IMR-90 (cell line): ENCODE results near the gene TLK2. TPM values are rescaled to one million over a fixed set of nuclear protein-coding genes. Genes with fewer than 3 reads are reported as not detected.
"Not testable (repeated sequence)": the region's sequence is repeated elsewhere in the genome, so short reads cannot be mapped to it uniquely, and the experiment has no call there.

Experiments
- ATAC-seq: fragments of 200-7000 bp; cut with Tn5 transposase; 2 replicates; pipeline ENCODE4 v1.9.1; 2020; ENCODE audit warnings: low read depth, mild to moderate bottlenecking, moderate library complexity
- BruUV-seq: library from RNA; stranded (reverse); fragments of 400-500 nt; replicated peaks from 2 replicates; lab custom pipeline; 2021; lab: Mats Ljungman, UMichigan
- CTCF ChIA-PET: fragments of 300-600 bp; formaldehyde crosslinking; extraction: SDS; loops from one replicate; lab custom pipeline; 2021; ENCODE audit warnings: antibody characterized with exemption; lab: Yijun Ruan, JAX
- POLR2A ChIA-PET: fragments of 300-600 bp; sonication (Branson Sonifier 250); formaldehyde crosslinking; loops from one replicate; lab custom pipeline; 2022; ENCODE audit warnings: antibody characterized with exemption; ENCODE audit not compliant: unreplicated experiment; lab: Charles Lee
- DNase-seq: peaks from one replicate; pipeline ENCODE4 v3.0.0; 2013
- H2AFZ ChIP-seq: replicated peaks from 2 replicates; pipeline ENCODE3; 2013; ENCODE audit warnings: low read length, mild to moderate bottlenecking; ENCODE audit not compliant: poor library complexity
- H2AK5ac ChIP-seq: 2 replicates; pipeline ENCODE4 v1.6.1; 2013; ENCODE audit warnings: low read depth, low read length, inconsistent platforms
- H2AK9ac ChIP-seq: replicated peaks from 2 replicates; pipeline ENCODE3; 2013; ENCODE audit warnings: mild to moderate bottlenecking, low read depth, low read length, moderate library complexity; ENCODE audit not compliant: poor library complexity
- H2BK120ac ChIP-seq: 2 replicates; pipeline ENCODE4 v1.6.1; 2013; ENCODE audit warnings: low read depth, low read length, inconsistent platforms
- H2BK15ac ChIP-seq: 3 replicates; pipeline ENCODE4 v1.6.1; 2013; ENCODE audit warnings: low read depth, low read length, inconsistent platforms
- H2BK20ac ChIP-seq: 2 replicates; pipeline ENCODE4 v1.6.1; 2013; ENCODE audit warnings: low read depth, mild to moderate bottlenecking, inconsistent platforms, low read length, moderate library complexity
- H2BK5ac ChIP-seq: 2 replicates; pipeline ENCODE4 v1.6.1; 2013; ENCODE audit warnings: mild to moderate bottlenecking, low read depth, low read length, inconsistent platforms; ENCODE audit not compliant: poor library complexity, severe bottlenecking
- H3K14ac ChIP-seq: replicated peaks from 2 replicates; pipeline ENCODE4 v1.6.1; 2013; ENCODE audit warnings: low read depth, low read length, inconsistent platforms
- H3K18ac ChIP-seq: 2 replicates; pipeline ENCODE4 v1.6.1; 2013; ENCODE audit warnings: low read depth, low read length, control low read depth
- H3K23ac ChIP-seq: 2 replicates; pipeline ENCODE4 v1.6.1; 2013; ENCODE audit warnings: low read depth, low read length, inconsistent platforms
- H3K27ac ChIP-seq: 2 replicates; pipeline ENCODE4 v1.5.1; 2013; ENCODE audit warnings: mild to moderate bottlenecking, control low read depth, low read length; ENCODE audit not compliant: insufficient read depth
- H3K27me3 ChIP-seq: 2 replicates; pipeline ENCODE4 v1.6.1; 2013; ENCODE audit warnings: low read length; ENCODE audit not compliant: control insufficient read depth, insufficient read depth
- H3K36me3 ChIP-seq: 2 replicates; pipeline ENCODE4 v1.6.1; 2013; ENCODE audit warnings: low read length, mixed read lengths; ENCODE audit not compliant: control insufficient read depth, insufficient read depth
- H3K4ac ChIP-seq: 2 replicates; pipeline ENCODE4 v1.6.1; 2013; ENCODE audit warnings: low read depth, low read length, inconsistent platforms
- H3K4me1 ChIP-seq: 2 replicates; pipeline ENCODE4 v1.6.1; 2013; ENCODE audit warnings: low read length, mixed read lengths; ENCODE audit not compliant: control insufficient read depth, insufficient read depth
- H3K4me2 ChIP-seq: 2 replicates; pipeline ENCODE4 v1.6.1; 2013; ENCODE audit warnings: low read depth, mild to moderate bottlenecking, control low read depth, low read length, moderate library complexity
- H3K4me3 ChIP-seq: 2 replicates; pipeline ENCODE4 v1.5.1; 2013; ENCODE audit warnings: low read depth, mild to moderate bottlenecking, control low read depth, low read length, moderate library complexity; ENCODE audit not compliant: insufficient read depth
- H3K56ac ChIP-seq: 2 replicates; pipeline ENCODE4 v1.6.1; 2013; ENCODE audit warnings: low read length, inconsistent platforms; ENCODE audit not compliant: insufficient read depth; ENCODE audit errors: extremely low read depth
- H3K79me1 ChIP-seq, 2 experiments: 2 replicates each; pipeline ENCODE4 v1.6.1; 2013; ENCODE audit warnings: low read length in 2 of 2, inconsistent platforms in 1 of 2, low read depth in 1 of 2
- H3K9ac ChIP-seq: 2 replicates; pipeline ENCODE4 v1.6.1; 2013; ENCODE audit warnings: low read depth, low read length, control low read depth
- H3K9me1 ChIP-seq: 2 replicates; pipeline ENCODE4 v1.6.1; 2013; ENCODE audit warnings: low read length, inconsistent platforms; ENCODE audit not compliant: insufficient read depth
- H3K9me3 ChIP-seq: 2 replicates; pipeline ENCODE4 v1.6.1; 2013; ENCODE audit warnings: low read length; ENCODE audit not compliant: control insufficient read depth, insufficient read depth
- H4K20me1 ChIP-seq: 2 replicates; pipeline ENCODE4 v1.6.1; 2013; ENCODE audit warnings: low read length, inconsistent platforms; ENCODE audit not compliant: insufficient read depth
- H4K5ac ChIP-seq: 2 replicates; pipeline ENCODE4 v1.6.1; 2013; ENCODE audit warnings: mild to moderate bottlenecking, low read depth, low read length, control low read depth
- H4K8ac ChIP-seq, 2 experiments: 2 replicates each; pipeline ENCODE4 v1.6.1; 2013; ENCODE audit warnings: low read depth in 2 of 2, low read length in 2 of 2, control low read depth in 1 of 2, inconsistent platforms in 1 of 2
- H4K91ac ChIP-seq: 2 replicates; pipeline ENCODE4 v1.6.1; 2013; ENCODE audit warnings: low read depth, low read length, inconsistent platforms; ENCODE audit not compliant: insufficient read depth
- WGBS, 2 experiments: methylation state at CpG; one replicate each; pipeline versions ENCODE4 v1.1.5 to v1.1.7; 2013; ENCODE audit warnings: missing lambda C conversion rate in 2 of 2; ENCODE audit not compliant: insufficient read length in 1 of 2; ENCODE audit errors: extremely low coverage in 2 of 2; 5-methylcytosine and 5-hydroxymethylcytosine counted together
- dilution Hi-C: fragments of 300-500 bp; cut with HindIII; formaldehyde crosslinking; loops from one replicate; pipeline ENCODE4 v1.14.3; 2018; ENCODE audit warnings: low sequenced_read_pairs; ENCODE audit not compliant: unreplicated experiment
- in situ Hi-C: fragments of 300-500 bp; cut with MboI; formaldehyde crosslinking; loops from 3 replicates; pipeline ENCODE4 v1.14.3; 2019; ENCODE audit warnings: low sequenced_read_pairs, inconsistent platforms, mixed read lengths
- intact Hi-C: fragments of 100-400 bp; cut with micrococcal nuclease; formaldehyde crosslinking; loops from 2 replicates; pipeline ENCODE4 v1.10.0; 2022
- polyA plus RNA-seq, 3 experiments: library from polyadenylated mRNA; depleted of rRNA; stranded (reverse); fragments of >200 nt; gene quantifications; 2 replicates each; pipeline ENCODE4 v1.2.3, GENCODE V29; 2012; ENCODE audit warnings: low replicate concordance in 1 of 3
- total RNA-seq: library from RNA; depleted of rRNA; stranded (reverse); fragments of >200 nt; gene quantifications from 2 replicates; pipeline ENCODE4 v1.2.3, GENCODE V29; 2012

The TLK2 gene
- total and polyA plus RNA-seq, 2 of the 4 experiments (the other 2 are of a cell fraction), result 35.7 to 39.4 TPM

DNA sequence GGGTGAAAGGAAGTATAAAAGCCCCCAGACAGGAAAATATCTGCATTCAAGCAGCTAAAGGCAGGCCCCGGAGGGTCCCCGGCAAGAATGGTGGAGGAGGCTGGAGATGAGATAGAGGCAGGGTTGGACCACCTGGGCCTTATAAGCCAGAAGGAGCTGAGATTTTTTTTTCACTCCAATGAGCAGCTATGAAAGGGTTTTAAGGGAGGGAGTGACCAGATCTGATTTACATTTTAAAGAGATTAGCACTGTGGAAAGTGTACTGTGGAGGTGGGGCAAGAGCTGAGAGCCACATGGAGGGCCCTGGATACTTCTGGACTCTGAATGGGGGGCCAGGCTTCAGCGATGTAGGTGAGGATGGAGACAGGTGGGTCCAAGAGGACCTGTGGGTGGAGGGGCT, 14.2 kb upstream of the TLK2 start:
- H2AK5ac ChIP-seq, H2BK20ac ChIP-seq, H3K36me3 ChIP-seq, H3K4me2 ChIP-seq, H3K9ac ChIP-seq, H4K20me1 ChIP-seq, H2AK9ac ChIP-seq, H2BK15ac ChIP-seq, H4K8ac ChIP-seq, dilution Hi-C loops, intact Hi-C loops, H3K56ac ChIP-seq, H2BK5ac ChIP-seq, DNase-seq, CTCF ChIA-PET, H3K79me1 ChIP-seq, H3K27me3 ChIP-seq, POLR2A ChIA-PET, H3K9me1 ChIP-seq, H2AFZ ChIP-seq, H4K5ac ChIP-seq, H3K4me1 ChIP-seq, H3K4ac ChIP-seq, H2BK120ac ChIP-seq, ATAC-seq, H4K91ac ChIP-seq, H3K23ac ChIP-seq, H3K9me3 ChIP-seq, in situ Hi-C loops, H3K18ac ChIP-seq, H3K4me3 ChIP-seq, BruUV-seq, H3K14ac ChIP-seq, H3K27ac ChIP-seq: not testable (repeated sequence)
- 80% methylated on average over 2 of the region's 3 CpGs; no CpG with 5 or more reads in 1 of the 2 experiments for WGBS, 2 experiments

GRCh38 chr17:62465271-62465670, 13.4 kb upstream of the TLK2 start:
- H4K8ac ChIP-seq, H3K14ac ChIP-seq, H2BK120ac ChIP-seq, H2BK15ac ChIP-seq, H4K20me1 ChIP-seq, H3K4me2 ChIP-seq, H4K5ac ChIP-seq, H3K79me1 ChIP-seq, intact Hi-C loops, H3K4me3 ChIP-seq, DNase-seq, H2AFZ ChIP-seq, H3K18ac ChIP-seq, H3K9ac ChIP-seq, POLR2A ChIA-PET, H3K9me1 ChIP-seq, H3K4ac ChIP-seq, in situ Hi-C loops, H2BK20ac ChIP-seq, H2BK5ac ChIP-seq, H3K36me3 ChIP-seq, H3K9me3 ChIP-seq, dilution Hi-C loops, ATAC-seq, H3K27ac ChIP-seq, H4K91ac ChIP-seq, H3K23ac ChIP-seq, H3K27me3 ChIP-seq, CTCF ChIA-PET, H2AK9ac ChIP-seq, H3K56ac ChIP-seq, H3K4me1 ChIP-seq, H2AK5ac ChIP-seq, BruUV-seq: not testable (repeated sequence)
- 100% methylated on average over 1 of the region's 7 CpGs; no CpG with 5 or more reads in 1 of the 2 experiments for WGBS, 2 experiments
